CD4-positive, alpha-beta T cell (primary cell): ENCODE results near the gene HCFC1R1. TPM values are rescaled to one million over a fixed set of nuclear protein-coding genes. Genes with fewer than 3 reads are reported as not detected.

Experiments used
- ATAC-seq: fragments of 200-7000 bp; cut with Tn5 transposase; one replicate; pipeline ENCODE4 v1.10.0; 2022; ENCODE audit warnings: mild to moderate bottlenecking; ENCODE audit not compliant: poor library complexity
- CTCF ChIA-PET: fragments of 350-600 bp; sonication (Branson Sonifier 250); formaldehyde crosslinking; loops from one replicate; lab custom pipeline; 2021; ENCODE audit warnings: antibody characterized with exemption, inconsistent platforms; lab: Charles Lee
- POLR2A ChIA-PET: fragments of 350-600 bp; sonication (Branson Sonifier 250); formaldehyde crosslinking; loops from one replicate; lab custom pipeline; 2021; ENCODE audit warnings: antibody characterized with exemption, inconsistent platforms; lab: Charles Lee
- DNase-seq, 14 experiments: peaks; one replicate each; pipeline ENCODE4 v3.0.0-alpha.2; 2013 to 2020; ENCODE audit warnings: mixed read lengths in 2 of 14
- H3K27ac ChIP-seq, 2 donors: one replicate each; pipeline versions ENCODE4 v1.5.1 to v1.7.0; 2013; ENCODE audit warnings: low read length in 2 of 2, low read depth in 1 of 2, mild to moderate bottlenecking in 1 of 2
- H3K27me3 ChIP-seq, 2 experiments: 1 replicate in 1 of 2; 2 replicates in 1 of 2; pipeline versions ENCODE4 v1.6.1 to v1.7.0; 2013; ENCODE audit warnings: low read length in 2 of 2, control low read depth in 1 of 2, mild to moderate bottlenecking in 1 of 2, moderate library complexity in 1 of 2; ENCODE audit not compliant: insufficient read depth in 2 of 2, control insufficient read depth in 1 of 2
- H3K36me3 ChIP-seq: one replicate; pipeline ENCODE4 v1.6.1; 2013; ENCODE audit warnings: low read length, control low read depth; ENCODE audit not compliant: insufficient read depth
- H3K4me1 ChIP-seq: one replicate; pipeline ENCODE4 v1.6.1; 2013; ENCODE audit warnings: low read length, control low read depth; ENCODE audit not compliant: insufficient read depth
- H3K4me3 ChIP-seq: one replicate; pipeline ENCODE4 v1.5.1; 2013; ENCODE audit warnings: mild to moderate bottlenecking, low read length, moderate library complexity
- H3K9me3 ChIP-seq, 2 experiments: 1 replicate in 1 of 2; 2 replicates in 1 of 2; pipeline versions ENCODE4 v1.6.1 to v1.7.0; 2013; ENCODE audit warnings: low read length in 2 of 2, mild to moderate bottlenecking in 2 of 2, control low read depth in 1 of 2, moderate library complexity in 1 of 2; ENCODE audit not compliant: control insufficient read depth in 1 of 2, insufficient read depth in 1 of 2
- H3K27ac Mint-ChIP-seq: one replicate; pipeline ENCODE4 v1.8.0; 2020; ENCODE audit warnings: mixed read lengths
- H3K27me3 Mint-ChIP-seq: one replicate; pipeline ENCODE4 v1.8.0; 2021; ENCODE audit warnings: mixed read lengths
- H3K36me3 Mint-ChIP-seq: one replicate; pipeline ENCODE4 v1.8.0; 2021; ENCODE audit warnings: low read depth, mixed read lengths
- H3K4me1 Mint-ChIP-seq: one replicate; pipeline ENCODE4 v1.8.0; 2021; ENCODE audit warnings: low read depth, mixed read lengths
- H3K4me3 Mint-ChIP-seq: one replicate; pipeline ENCODE4 v1.8.0; 2020; ENCODE audit warnings: mild to moderate bottlenecking, mixed read lengths
- H3K9me3 Mint-ChIP-seq: one replicate; pipeline ENCODE4 v1.8.0; 2020; ENCODE audit warnings: mixed read lengths
- intact Hi-C, 2 experiments: fragments of 100-400 bp; cut with DNase I in 1 of 2; cut with micrococcal nuclease in 1 of 2; formaldehyde crosslinking; loops; one replicate each; pipeline versions ENCODE4 v1.15.1 to v1.9.0; 2023 to 2025; cut with DNase I, micrococcal nuclease
- total RNA-seq, 174 experiments: library from RNA in 2 of 174; stranded (reverse) in 2 of 174; gene quantifications; one replicate each; pipeline ENCODE4 v1.2.3 and lab custom pipeline; 2021 to 2026
- TF ChIP-seq, protein P1 (sequence below): fragments of 200-600 bp; IDR thresholded peaks from one replicate; pipeline ENCODE4 v1.8.0; 2022; ENCODE audit warnings: antibody characterized with exemption, mild to moderate bottlenecking

HCFC1R1 gene
- total RNA-seq, 2 experiments from 2014 or later = 8.9 to 11.0 TPM

DNA sequence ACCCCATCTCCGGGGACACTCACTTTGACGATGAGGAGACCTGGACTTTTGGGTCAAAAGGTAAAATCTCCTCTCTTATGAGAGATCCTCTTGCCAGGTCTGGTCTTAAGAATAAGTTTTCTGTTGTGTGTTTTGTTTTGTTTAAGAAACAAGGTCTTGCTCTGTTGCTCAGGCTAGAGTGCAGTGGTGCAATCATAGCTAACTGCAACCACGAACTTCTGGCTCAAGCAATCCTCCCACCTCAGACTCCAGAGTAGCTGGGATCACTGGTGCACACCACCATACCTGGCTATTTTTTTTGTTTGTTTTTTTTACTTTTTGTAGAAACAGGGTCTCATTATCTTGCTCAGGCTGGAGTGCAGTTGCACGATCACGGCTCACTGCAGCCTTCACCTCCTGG is 26.7 kb upstream of the HCFC1R1 start:
- POLR2A ChIA-PET = no interaction called here
- peaks cover 37% of the 10 kb centered on the region for H3K4me1 ChIP-seq
- H3K36me3 ChIP-seq = no peaks in the 10 kb centered on the region
- Mint-ChIP-seq H3K36me3 (peaks cover 22% of the 10 kb centered on the region), H3K4me1 (peaks cover 35% of the 10 kb centered on the region), H3K27me3 (peaks cover 9% of the 10 kb centered on the region), H3K9me3 (no peaks in the 10 kb centered on the region), H3K4me3 (no peak overlapping the region), H3K27ac (no peak overlapping the region)
- intact Hi-C loops = no loop called here
- ATAC-seq = no peak
- TF ChIP-seq, protein P1, sequence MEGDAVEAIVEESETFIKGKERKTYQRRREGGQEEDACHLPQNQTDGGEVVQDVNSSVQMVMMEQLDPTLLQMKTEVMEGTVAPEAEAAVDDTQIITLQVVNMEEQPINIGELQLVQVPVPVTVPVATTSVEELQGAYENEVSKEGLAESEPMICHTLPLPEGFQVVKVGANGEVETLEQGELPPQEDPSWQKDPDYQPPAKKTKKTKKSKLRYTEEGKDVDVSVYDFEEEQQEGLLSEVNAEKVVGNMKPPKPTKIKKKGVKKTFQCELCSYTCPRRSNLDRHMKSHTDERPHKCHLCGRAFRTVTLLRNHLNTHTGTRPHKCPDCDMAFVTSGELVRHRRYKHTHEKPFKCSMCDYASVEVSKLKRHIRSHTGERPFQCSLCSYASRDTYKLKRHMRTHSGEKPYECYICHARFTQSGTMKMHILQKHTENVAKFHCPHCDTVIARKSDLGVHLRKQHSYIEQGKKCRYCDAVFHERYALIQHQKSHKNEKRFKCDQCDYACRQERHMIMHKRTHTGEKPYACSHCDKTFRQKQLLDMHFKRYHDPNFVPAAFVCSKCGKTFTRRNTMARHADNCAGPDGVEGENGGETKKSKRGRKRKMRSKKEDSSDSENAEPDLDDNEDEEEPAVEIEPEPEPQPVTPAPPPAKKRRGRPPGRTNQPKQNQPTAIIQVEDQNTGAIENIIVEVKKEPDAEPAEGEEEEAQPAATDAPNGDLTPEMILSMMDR = no peak
- no peak overlapping the region for H3K27ac ChIP-seq
- CTCF ChIA-PET = interaction anchor here (1.0 to 1.4 kb wide), 2 partner anchors 22 to 79 kb away, joined by 4 to 5 read pairs; no protein-coding TSS in a partner anchor
- no peak for DNase-seq
- H3K9me3 ChIP-seq = peaks cover 0 to 6% of the 10 kb centered on the region in 2 experiments
- peaks cover 13 to 17% of the 10 kb centered on the region in 2 experiments for H3K27me3 ChIP-seq
- H3K4me3 ChIP-seq = no peak overlapping the region

DNA sequence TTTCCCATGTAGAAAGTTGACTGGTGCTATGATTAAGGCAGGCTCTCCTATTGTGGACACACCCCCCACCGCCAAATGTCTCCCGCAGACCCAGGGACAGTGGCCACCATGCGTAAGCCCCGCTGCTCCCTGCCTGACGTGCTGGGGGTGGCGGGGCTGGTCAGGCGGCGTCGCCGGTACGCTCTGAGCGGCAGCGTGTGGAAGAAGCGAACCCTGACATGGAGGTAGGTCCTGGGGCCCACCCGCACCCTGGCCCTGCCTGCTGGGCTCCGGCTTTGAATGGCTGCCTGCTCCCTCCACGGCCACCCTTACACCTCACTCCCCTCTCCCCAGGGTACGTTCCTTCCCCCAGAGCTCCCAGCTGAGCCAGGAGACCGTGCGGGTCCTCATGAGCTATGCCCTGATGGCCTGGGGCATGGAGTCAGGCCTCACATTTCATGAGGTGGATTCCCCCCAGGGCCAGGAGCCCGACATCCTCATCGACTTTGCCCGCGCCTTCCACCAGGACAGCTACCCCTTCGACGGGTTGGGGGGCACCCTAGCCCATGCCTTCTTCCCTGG is 26.3 kb upstream of the HCFC1R1 start:
- H3K27me3 ChIP-seq = peaks cover 17 to 20% of the 10 kb centered on the region in 2 experiments
- CTCF ChIA-PET = interaction anchor here (1.0 to 1.4 kb wide), 2 partner anchors 22 to 80 kb away, joined by 4 to 5 read pairs; no protein-coding TSS in a partner anchor
- intact Hi-C loops = no loop called here
- no peaks in the 10 kb centered on the region for H3K36me3 ChIP-seq
- Mint-ChIP-seq H3K4me3 (no peak overlapping the region), H3K9me3 (no peaks in the 10 kb centered on the region), H3K36me3 (peaks cover 18% of the 10 kb centered on the region), H3K4me1 (peaks cover 35% of the 10 kb centered on the region), H3K27ac (no peak overlapping the region), H3K27me3 (peaks cover 14% of the 10 kb centered on the region)
- TF ChIP-seq, protein P1 = no peak
- POLR2A ChIA-PET = no interaction called here
- H3K9me3 ChIP-seq = peaks cover 0 to 6% of the 10 kb centered on the region in 2 experiments
- DNase-seq (no peak), ATAC-seq (no peak)
- no peak overlapping the region for H3K4me3 ChIP-seq
- H3K27ac ChIP-seq = no peak overlapping the region
- peaks cover 37% of the 10 kb centered on the region for H3K4me1 ChIP-seq

- Histone ChIP-seq H3K27me3 (peaks cover 40 to 42% of the 10 kb centered on the region in 2 experiments), H3K9me3 (peaks cover 0 to 6% of the 10 kb centered on the region in 2 experiments), H3K36me3 (no peaks in the 10 kb centered on the region), H3K4me1 (peaks cover 34% of the 10 kb centered on the region), H3K27ac (no peak overlapping the region), H3K4me3 (no peak overlapping the region)
- Mint-ChIP-seq H3K9me3 (no peaks in the 10 kb centered on the region), H3K27me3 (peaks cover 41% of the 10 kb centered on the region), H3K36me3 (peaks cover 4% of the 10 kb centered on the region), H3K4me3 (no peak overlapping the region), H3K4me1 (peaks cover 28% of the 10 kb centered on the region), H3K27ac (no peak overlapping the region)
- ChIA-PET POLR2A (interaction anchor here (0.7 to 1.7 kb wide), 7 partner anchors 9 to 87 kb away, joined by 3 to 5 read pairs (median 3); partner anchors contain the start of gene ZNF213), CTCF (no interaction called here)
- DNase-seq = no peak
- intact Hi-C loops = no loop called here
- no peak for ATAC-seq
- TF ChIP-seq, protein P1 = no peak
Observed at GRCh38 chr16:3047387-3047720, 23.6 kb upstream of the HCFC1R1 start.
